HepG2 (cell line): ENCODE measurements around the gene KRTAP3-3. TPM values are rescaled to one million over a fixed set of nuclear protein-coding genes. Genes with fewer than 3 reads are reported as not detected.

Experiments
- ATAC-seq: fragments of 200-7000 bp; cut with Tn5 transposase; 3 replicates; pipeline ENCODE4 v1.9.1; 2020; ENCODE audit warnings: mild to moderate bottlenecking, moderate library complexity
- BruUV-seq: library from RNA; stranded (reverse); fragments of 400-500 nt; replicated peaks from 2 replicates; lab custom pipeline; 2021; lab: Mats Ljungman, UMichigan
- CTCF ChIA-PET: fragments of 300-600 bp; formaldehyde crosslinking; extraction: SDS; loops from one replicate; lab custom pipeline; 2021; ENCODE audit warnings: low total read pairs, inconsistent platforms, low intra/inter-chr PET ratio; lab: Yijun Ruan, JAX
- POLR2A ChIA-PET: fragments of 350-600 bp; sonication (Branson Sonifier 250); formaldehyde crosslinking; loops from one replicate; lab custom pipeline; 2020; ENCODE audit warnings: antibody characterized with exemption, inconsistent platforms; lab: Yijun Ruan, JAX
- DNase-seq: peaks from one replicate; pipeline ENCODE4 v3.0.0-alpha.2; 2015; ENCODE audit warnings: low spot score
- FAIRE-seq: peaks from 3 replicates; lab custom pipeline; 2011; peaks lifted over from hg19 to GRCh38; lab: Jason Lieb, UNC
- H2AFZ ChIP-seq: one replicate; pipeline ENCODE4 v1.6.1; 2011; ENCODE audit warnings: low read length, inconsistent platforms
- H3K27ac ChIP-seq: fragments of 300-600 bp; 3 replicates; pipeline ENCODE4 v1.8.0; 2011; ENCODE audit warnings: mixed run types, mild to moderate bottlenecking, mixed read lengths, low read length, inconsistent platforms; ENCODE audit not compliant: insufficient read depth; ENCODE audit errors: extremely low read length
- H3K27me3 ChIP-seq, 2 experiments: fragments of 200-600 bp in 1 of 2; 2 replicates in 1 of 2; 3 replicates in 1 of 2; pipeline versions ENCODE4 v1.6.0 to v1.8.0; 2011; ENCODE audit warnings: low read length in 2 of 2, mild to moderate bottlenecking in 2 of 2, moderate library complexity in 2 of 2, inconsistent platforms in 1 of 2; ENCODE audit not compliant: insufficient read depth in 2 of 2, control insufficient read depth in 1 of 2
- H3K36me3 ChIP-seq, 2 experiments: fragments of 200-600 bp in 1 of 2; replicated peaks in 1 of 2; 2 replicates in 1 of 2; 3 replicates in 1 of 2; pipeline versions ENCODE4 v1.5.1 to v1.8.0; 2011; ENCODE audit warnings: low read length in 2 of 2, inconsistent platforms in 1 of 2; ENCODE audit not compliant: insufficient read depth in 2 of 2, control insufficient read depth in 1 of 2
- H3K4me1 ChIP-seq: 2 replicates; pipeline ENCODE4 v1.5.1; 2012; ENCODE audit warnings: low read length, inconsistent platforms; ENCODE audit not compliant: insufficient read depth
- H3K4me2 ChIP-seq: 2 replicates; pipeline ENCODE4 v1.6.0; 2011; ENCODE audit warnings: low read depth, low read length, inconsistent platforms
- H3K4me3 ChIP-seq, 3 experiments: fragments of 200-600 bp in 1 of 3; sonication (generic), shearing (Covaris generic) in 1 of 3; replicated peaks in 1 of 3; 2 replicates each; pipeline ENCODE4 v1.5.1; 2011 to 2016; ENCODE audit warnings: low read length in 3 of 3, inconsistent platforms in 2 of 3, low read depth in 2 of 3, mild to moderate bottlenecking in 2 of 3, control low read depth in 1 of 3, mixed read lengths in 1 of 3; ENCODE audit not compliant: insufficient read depth in 1 of 3
- H3K79me2 ChIP-seq: one replicate; pipeline ENCODE4 v1.6.1; 2011; ENCODE audit warnings: low read length, inconsistent platforms; ENCODE audit not compliant: insufficient read depth
- H3K9ac ChIP-seq: 2 replicates; pipeline ENCODE4 v1.6.0; 2011; ENCODE audit warnings: mild to moderate bottlenecking, low read depth, low read length, inconsistent platforms; ENCODE audit not compliant: insufficient read depth
- H3K9me3 ChIP-seq: 2 replicates; pipeline ENCODE4 v1.5.1; 2012; ENCODE audit warnings: mild to moderate bottlenecking, low read length
- H4K20me1 ChIP-seq: 2 replicates; pipeline ENCODE4 v1.6.0; 2011; ENCODE audit warnings: inconsistent platforms, mild to moderate bottlenecking, low read length, moderate library complexity; ENCODE audit not compliant: insufficient read depth
- BRD4 ChIP-seq: sonication (generic); formaldehyde crosslinking; IDR thresholded peaks from 2 replicates; pipeline ENCODE4 v1.4.0; 2020; ENCODE audit warnings: missing genetic modification reagents
- CEBPG ChIP-seq: IDR thresholded peaks from 2 replicates; pipeline ENCODE4 v1.6.1; 2016
- EP300 ChIP-seq, 3 experiments: sonication (generic) in 1 of 3; formaldehyde crosslinking in 1 of 3; IDR thresholded peaks; 2 replicates each; pipeline versions ENCODE4 v1.5.1 to v1.6.1; 2011 to 2020; ENCODE audit warnings: low read depth in 2 of 3, low read length in 2 of 3, borderline replicate concordance in 1 of 3, improper control_type of control experiment in 1 of 3, mild to moderate bottlenecking in 1 of 3, missing genetic modification reagents in 1 of 3, moderate library complexity in 1 of 3
- MEF2D ChIP-seq: sonication (generic); formaldehyde crosslinking; IDR thresholded peaks from 2 replicates; pipeline ENCODE4 v1.5.1; 2020; ENCODE audit warnings: mild to moderate bottlenecking, missing genetic modification reagents
- SAP130 ChIP-seq: IDR thresholded peaks from 2 replicates; pipeline ENCODE4 v1.6.1; 2016; ENCODE audit warnings: low read depth
- SNAPC5 ChIP-seq: sonication (generic); formaldehyde crosslinking; IDR thresholded peaks from 2 replicates; pipeline ENCODE4 v1.8.1; 2023; ENCODE audit warnings: mild to moderate bottlenecking, missing genetic modification reagents, borderline replicate concordance
- SRSF1 ChIP-seq: fragments of 200-400 bp; formaldehyde crosslinking; optimal IDR thresholded peaks from 2 replicates; pipeline ENCODE3; 2017; ENCODE audit warnings: mild to moderate bottlenecking, low read depth, low read length, moderate library complexity
- SRSF9 ChIP-seq: fragments of 200-400 bp; formaldehyde crosslinking; IDR thresholded peaks from 2 replicates; pipeline ENCODE4 v1.6.1; 2018; ENCODE audit warnings: borderline replicate concordance, mild to moderate bottlenecking, low read depth, low read length; ENCODE audit not compliant: insufficient read depth, poor library complexity, severe bottlenecking
- THRA ChIP-seq: sonication (generic); formaldehyde crosslinking; IDR thresholded peaks from 2 replicates; pipeline ENCODE4 v1.4.0; 2020; ENCODE audit warnings: missing genetic modification reagents, borderline replicate concordance
- ZNF331 ChIP-seq: sonication (generic); formaldehyde crosslinking; IDR thresholded peaks from 2 replicates; pipeline ENCODE4 v1.4.0; 2020; ENCODE audit warnings: missing genetic modification reagents
- ZNF644 ChIP-seq: IDR thresholded peaks from 2 replicates; pipeline ENCODE4 v1.6.1; 2016; ENCODE audit warnings: low read depth
- WGBS: methylation state at CpG from one replicate; pipeline ENCODE4 v1.1.6; 2017; ENCODE audit warnings: low lambda C conversion rate; 5-methylcytosine and 5-hydroxymethylcytosine counted together
- in situ Hi-C: cut with HindIII; loops from 2 replicates; pipeline ENCODE4 v1.10.0; 2017; ENCODE audit warnings: low pct_unique_long_range_greater_than_20kb; ENCODE audit not compliant: extremely low pct_ligation_motif_present
- intact Hi-C: fragments of 100-400 bp; cut with micrococcal nuclease; formaldehyde crosslinking; loops from one replicate; pipeline ENCODE4 v1.10.0; 2022; ENCODE audit not compliant: unreplicated experiment
- polyA plus RNA-seq, 8 experiments: library from polyadenylated mRNA; depleted of rRNA in 3 of 8; stranded (reverse) in 7 of 8; unstranded in 1 of 8; fragments of >200 nt; fragmentation: Illumina TruSeq in 4 of 8; extraction: Trizol in 4 of 8; gene quantifications; 2 replicates each; pipeline versions ENCODE4 v1.2.1 to v1.2.3, GENCODE V29; 2011 to 2016; ENCODE audit warnings: low read depth in 4 of 8, missing spikeins in 1 of 8, mixed read lengths in 1 of 8; ENCODE audit not compliant: insufficient read depth in 1 of 8
- total RNA-seq, 5 experiments: library from RNA; depleted of rRNA; stranded (reverse); fragments of >200 nt; fragmentation: Illumina TruSeq; extraction: Trizol; gene quantifications; 2 replicates each; pipeline ENCODE4 v1.2.3, GENCODE V29; 2016; ENCODE audit warnings: low read depth in 1 of 5

KRTAP3-3 gene
- total and polyA plus RNA-seq, 2 of the 13 experiments (the other 11 are each of a cell fraction or from before 2014, with no cell fraction given), result not detected

- intact Hi-C loops (loop anchor here (1.0 to 5.0 kb wide), 3 partner anchors 49 to 103 kb away; no protein-coding TSS in a partner anchor), in situ Hi-C loops (loop anchor here (5.0 kb wide), 1 partner anchor 47 kb away; the partner anchor contains the start of gene KRTAP2-2)
- Histone ChIP-seq H3K27me3 (no peaks in the 10 kb centered on the region), H3K9me3 (no peaks in the 10 kb centered on the region), H3K27ac (peak overlapping the region; percentile 70), H3K9ac (peak overlapping the region; percentile 55), H4K20me1 (no peaks in the 10 kb centered on the region), H2AFZ (no peak overlapping the region), H3K4me1 (peaks cover 61% of the 10 kb centered on the region), H3K4me3 (no peak overlapping the region; a peak in 1 of 6 replicates), H3K79me2 (no peaks in the 10 kb centered on the region), H3K36me3 (no peaks in the 10 kb centered on the region), H3K4me2 (peak overlapping the region; percentile 36)
- FAIRE-seq (no peak), DNase-seq (peak; percentile 32), ATAC-seq (no peak)
- TF ChIP-seq EP300 (IDR thresholded peaks at IDR 0.05; ENCODE audit: low read depth in 2 of 2, low read length in 2 of 2) (peak in 1 of 2 experiments; percentile 29; a peak in 1 of 4 replicates), EP300 (CRISPR knock-in tag; IDR thresholded peaks at IDR 0.05; ENCODE audit: borderline replicate concordance) (no peak), CEBPG (CRISPR knock-in tag) (peak; percentile 44; the same call in 1 of the 2 replicates), SRSF1 (no peak), SAP130 (CRISPR knock-in tag) (0 out of 2 replicates have a peak, but pooled peaks have one; percentile 12)
- POLR2A ChIA-PET, result interaction anchor here (0.9 to 2.1 kb wide), 5 partner anchors 10 to 108 kb away, joined by 3 to 15 read pairs (median 7); no protein-coding TSS in a partner anchor
- CTCF ChIA-PET, result no interaction called here
- no TSS peak for BruUV-seq
- WGBS, result 37% methylated on average over 1 of the region's 1 CpG
These were observed 16.0 kb upstream of the KRTAP3-3 start for GRCh38 chr17:41009936-41010335.

- peak overlapping the region; percentile 55 for H3K9ac ChIP-seq
- H4K20me1 ChIP-seq, result no peaks in the 10 kb centered on the region
- no peaks in the 10 kb centered on the region for H3K27me3 ChIP-seq
- peaks cover 66% of the 10 kb centered on the region for H3K4me1 ChIP-seq
- DNase-seq (peak; percentile 99), ATAC-seq (peak; percentile 96), FAIRE-seq (peak; percentile 79)
- H3K9me3 ChIP-seq, result no peaks in the 10 kb centered on the region
- intact Hi-C loops, result loop anchor here (1.0 to 5.0 kb wide), 3 partner anchors 49 to 102 kb away; no protein-coding TSS in a partner anchor
- BruUV-seq, result no TSS peak
- no peak overlapping the region for H2AFZ ChIP-seq
- POLR2A ChIA-PET, result interaction anchor here (0.9 to 2.1 kb wide), 5 partner anchors 11 to 107 kb away, joined by 3 to 15 read pairs (median 7); no protein-coding TSS in a partner anchor
- 0% methylated on average over 4 of the region's 4 CpGs for WGBS
- in situ Hi-C loops, result loop anchor here (5.0 kb wide), 1 partner anchor 48 kb away; the partner anchor contains the start of gene KRTAP2-2
- H3K4me3 ChIP-seq, result no peak overlapping the region; a peak in 1 of 6 replicates
- H3K27ac ChIP-seq, result peak overlapping the region; percentile 70
- CTCF ChIA-PET, result no interaction called here
- H3K79me2 ChIP-seq, result no peaks in the 10 kb centered on the region
- H3K36me3 ChIP-seq, result no peaks in the 10 kb centered on the region
- peak overlapping the region; percentile 36 for H3K4me2 ChIP-seq
- TF ChIP-seq THRA (CRISPR knock-in tag) (peak; percentile 47; the same call in 1 of the 2 replicates), ZNF331 (CRISPR knock-in tag) (peak; percentile 38; the same call in 1 of the 2 replicates), BRD4 (CRISPR knock-in tag) (no peak), SNAPC5 (CRISPR knock-in tag) (no peak), MEF2D (CRISPR knock-in tag) (peak; percentile 67), ZNF644 (CRISPR knock-in tag) (peak; percentile 32; the same call in 1 of the 2 replicates), SRSF9 (no peak)
These were observed 15.4 kb upstream of the KRTAP3-3 start for GRCh38 chr17:41009301-41009760.
